GM21515 (cell line): ENCODE results near the gene FAM13B.
"Not testable (repeated sequence)": the region's sequence is repeated elsewhere in the genome, so short reads cannot be mapped to it uniquely, and the experiment has no call there.

Experiments used
- ATAC-seq: cut with Tn5 transposase; IDR thresholded peaks from one replicate; pipeline ENCODE4 v1.9.1; 2021; ENCODE audit not compliant: unreplicated experiment

Gene FAM13B

DNA sequence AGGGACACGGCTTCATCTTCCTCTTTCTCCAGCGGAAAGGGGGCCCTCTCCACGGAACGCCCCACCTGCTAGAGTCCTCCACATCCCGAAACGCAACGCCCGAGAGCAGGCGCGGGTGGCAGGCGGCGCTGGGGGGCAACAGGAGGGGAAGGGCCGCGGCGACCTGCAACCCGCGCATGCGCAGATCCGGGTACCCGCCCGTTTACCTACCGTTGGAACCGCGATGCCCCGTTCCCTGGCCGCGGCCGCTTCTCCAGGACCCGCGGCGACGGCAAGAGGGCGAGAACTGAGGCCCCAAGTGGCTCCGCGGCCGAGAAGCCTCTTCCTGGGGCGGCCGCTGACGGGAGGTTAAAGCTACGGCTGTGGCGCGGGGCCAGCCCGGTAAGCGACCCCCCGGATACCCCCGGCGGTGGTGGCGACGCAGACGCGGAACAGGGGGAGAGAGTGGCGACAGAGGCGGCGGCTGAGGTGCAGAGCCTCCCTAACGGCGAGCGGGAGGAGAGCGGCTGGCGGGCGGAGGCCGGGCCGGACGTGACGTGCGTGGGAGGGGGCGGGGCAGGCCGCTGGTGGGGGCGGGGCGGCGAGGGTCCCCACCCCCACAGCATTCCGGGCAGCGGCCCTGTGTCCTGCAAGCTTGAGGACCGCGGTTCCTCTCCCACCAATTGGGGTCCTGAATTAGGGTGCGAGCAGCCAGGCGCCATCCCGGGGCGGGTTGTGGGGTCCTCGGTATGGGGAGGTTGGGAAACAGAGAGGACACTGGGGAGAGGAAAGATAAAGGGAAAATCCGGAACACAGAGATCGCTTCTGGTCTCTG, at the start of gene FAM13B:
Gene FAM13B, minus strand, starts transcription at position 508 of the 814 bp plus-strand sequence. CDS start 13,968 bp downstream, outside the sequence.
- ATAC-seq, result peak; percentile 41

DNA sequence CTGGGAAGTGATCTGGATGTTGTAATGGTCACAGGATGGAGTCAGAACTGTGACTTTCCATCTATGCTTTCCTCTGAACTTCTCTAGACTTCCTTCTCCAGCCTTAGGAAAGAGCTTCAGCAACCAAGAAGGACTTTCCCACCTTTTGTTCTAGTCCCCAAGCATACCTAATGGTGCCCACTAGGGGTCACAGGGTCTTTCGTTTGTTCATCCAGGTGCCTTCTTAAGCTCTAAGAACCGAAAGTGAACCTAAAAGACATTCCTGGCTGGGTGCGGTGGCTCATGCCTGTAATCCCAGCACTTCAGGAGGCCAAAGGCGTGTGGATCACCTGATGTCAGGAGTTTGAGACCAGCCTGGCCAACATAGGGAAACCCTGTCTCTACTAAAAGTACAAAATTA, 49.2 kb upstream of the FAM13B start:
- no peak for ATAC-seq

DNA sequence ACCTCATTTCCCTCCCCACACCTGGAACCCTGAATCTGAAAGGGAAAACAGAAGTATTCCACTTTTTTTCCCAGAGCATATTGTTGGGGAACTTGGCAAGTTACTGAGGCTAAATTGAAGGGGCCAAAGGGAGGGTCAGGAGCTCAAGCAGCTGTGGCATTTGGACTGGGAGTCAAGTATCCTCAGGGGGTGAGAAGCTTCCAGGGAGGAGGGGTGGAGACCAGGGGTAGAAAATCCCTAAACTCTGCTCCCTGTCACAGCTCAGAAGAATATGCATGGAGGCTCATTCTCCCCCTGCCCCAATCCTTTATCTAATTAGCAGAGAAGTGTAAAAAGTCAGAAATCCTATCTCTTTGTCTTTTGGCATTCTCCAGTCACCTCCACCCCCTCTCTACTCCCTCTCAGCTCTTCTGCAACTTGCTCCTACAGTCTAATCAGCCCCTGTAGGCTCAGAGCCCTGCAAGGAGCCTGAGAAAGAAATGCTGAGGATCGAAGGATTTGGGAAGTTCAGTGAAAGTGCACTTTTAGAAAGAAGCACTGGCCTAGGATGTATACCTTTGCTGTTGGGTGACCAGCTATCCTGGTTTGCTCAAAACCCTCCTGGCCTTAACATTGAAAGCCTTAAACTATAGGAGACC, 45.2 kb upstream of the FAM13B start:
- no peak for ATAC-seq

DNA sequence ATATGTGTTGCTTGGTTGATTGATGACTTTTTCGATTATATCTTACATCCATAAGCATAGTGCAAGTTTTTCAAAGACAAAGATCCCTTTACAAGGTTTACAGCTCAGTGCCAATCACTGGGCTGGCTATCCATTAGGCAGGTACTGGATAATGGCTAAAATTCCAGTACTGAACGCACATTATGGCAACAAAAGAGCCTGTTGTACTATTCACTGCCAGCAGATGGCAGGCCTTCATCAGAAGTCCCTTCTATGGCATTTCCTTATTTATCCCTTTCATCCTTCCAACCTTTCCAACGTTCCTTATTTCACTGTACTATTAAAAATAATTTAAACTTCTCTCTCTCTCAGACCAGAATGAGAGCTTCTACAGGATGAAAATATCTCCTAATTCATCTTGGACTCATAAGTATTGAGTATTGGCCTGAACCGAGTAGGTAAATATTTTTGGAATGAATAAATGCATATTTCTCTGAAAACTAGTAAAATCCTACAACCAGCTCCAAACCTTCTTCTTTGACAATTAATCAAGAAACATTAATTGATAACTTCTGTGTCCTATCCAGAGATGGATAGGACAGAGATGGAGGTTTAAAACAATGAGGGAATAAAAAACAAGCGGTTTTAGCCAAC, 44.3 kb upstream of the FAM13B start:
- no peak for ATAC-seq

DNA sequence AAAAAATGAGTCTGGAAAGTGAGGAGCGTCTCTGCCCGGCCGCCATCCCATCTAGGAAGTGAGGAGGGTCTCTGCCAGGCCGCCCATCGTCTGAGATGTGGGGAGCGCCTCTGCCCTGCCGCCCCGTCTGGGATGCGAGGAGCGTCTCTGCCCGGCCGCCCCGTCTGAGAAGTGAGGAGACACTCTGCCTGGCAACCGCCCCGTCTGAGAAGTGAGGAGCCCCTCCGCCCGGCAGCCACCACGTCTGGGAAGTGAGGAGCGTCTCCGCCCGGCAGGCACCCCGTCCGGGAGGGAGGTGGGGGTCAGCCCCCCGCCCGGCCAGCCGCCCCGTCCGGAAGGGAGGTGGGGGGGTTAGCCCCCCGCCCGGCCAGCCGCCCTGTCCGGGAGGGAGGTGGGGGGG, 37.1 kb upstream of the FAM13B start:
- not testable (repeated sequence) for ATAC-seq

DNA sequence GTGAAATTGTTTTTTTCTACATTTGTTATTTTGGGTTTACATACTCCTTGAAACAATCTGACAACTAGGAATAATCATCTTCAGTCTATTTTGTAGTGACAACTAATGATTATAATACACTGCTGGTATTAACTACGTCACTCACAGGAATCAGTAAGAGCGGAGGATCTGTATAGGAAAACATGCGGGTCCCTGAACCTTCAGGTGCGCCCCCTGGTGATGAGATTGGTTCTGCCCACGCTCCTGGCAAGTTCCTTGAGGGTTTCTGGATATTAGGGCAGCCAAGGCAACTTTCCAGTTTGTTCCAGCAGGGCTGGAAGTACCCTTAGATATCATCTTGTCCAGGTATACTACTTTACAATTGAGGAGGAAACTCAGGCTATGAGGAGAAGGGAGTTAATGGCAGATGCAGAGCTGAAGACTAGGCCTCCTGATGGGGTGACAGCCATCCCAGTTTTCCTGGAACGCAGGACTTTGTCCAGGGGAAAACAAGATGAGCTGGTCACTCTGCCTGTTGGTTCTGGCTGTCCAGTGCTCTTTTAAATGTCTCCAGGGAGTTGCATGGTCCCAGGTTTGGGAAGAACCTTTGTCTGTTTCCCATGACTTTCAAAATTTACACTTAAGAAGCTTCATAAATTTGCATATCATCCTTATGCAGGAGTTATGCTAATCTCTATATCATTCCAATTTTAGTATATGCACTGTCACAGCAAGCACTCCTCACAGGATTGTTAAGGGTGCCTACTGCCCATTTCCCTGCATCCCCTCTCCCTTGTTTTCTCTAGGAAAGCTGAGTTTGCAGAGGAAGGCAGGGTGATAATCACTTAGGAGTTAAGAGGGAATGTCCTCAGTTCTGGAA, 36.1 kb upstream of the FAM13B start:
- no peak for ATAC-seq

DNA sequence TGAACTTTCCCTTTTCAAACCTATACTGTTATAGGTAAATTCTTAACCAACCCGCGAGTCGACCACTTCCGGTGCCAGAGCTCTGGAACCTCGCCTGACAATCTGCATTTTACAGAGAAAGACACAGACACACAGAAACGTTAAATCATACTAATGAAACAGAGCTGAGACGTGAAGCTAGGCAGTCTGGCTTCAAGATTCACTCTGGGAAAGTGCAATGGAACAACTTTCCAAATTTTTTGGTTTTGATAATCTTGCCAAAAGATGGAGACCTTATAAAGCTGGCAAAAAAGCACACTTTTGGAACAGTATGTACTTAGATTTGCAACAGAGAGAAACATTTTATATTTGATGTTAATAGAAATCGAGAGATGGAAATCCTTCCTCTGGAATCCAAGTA, 35.1 kb upstream of the FAM13B start:
- no peak for ATAC-seq

DNA sequence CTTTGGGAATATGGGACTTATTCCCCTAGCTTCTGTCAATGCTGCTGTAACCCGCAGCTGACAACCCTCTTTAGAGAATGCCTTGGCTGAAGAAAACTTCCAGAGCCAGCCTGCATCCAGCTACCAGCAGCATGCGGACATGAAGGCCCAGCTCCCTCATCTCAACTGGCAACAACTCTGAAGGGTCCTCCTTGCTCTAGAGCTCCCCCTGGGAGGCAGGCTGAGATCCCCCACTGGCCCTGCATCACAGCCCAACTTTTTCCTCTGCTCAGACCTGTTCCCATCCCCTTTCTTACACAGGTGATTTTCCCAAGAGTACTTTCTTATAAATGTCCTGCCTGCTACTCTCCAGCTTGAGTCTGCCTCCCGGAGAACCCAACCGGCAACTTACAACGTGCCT, 32.2 kb upstream of the FAM13B start:
- no peak for ATAC-seq

DNA sequence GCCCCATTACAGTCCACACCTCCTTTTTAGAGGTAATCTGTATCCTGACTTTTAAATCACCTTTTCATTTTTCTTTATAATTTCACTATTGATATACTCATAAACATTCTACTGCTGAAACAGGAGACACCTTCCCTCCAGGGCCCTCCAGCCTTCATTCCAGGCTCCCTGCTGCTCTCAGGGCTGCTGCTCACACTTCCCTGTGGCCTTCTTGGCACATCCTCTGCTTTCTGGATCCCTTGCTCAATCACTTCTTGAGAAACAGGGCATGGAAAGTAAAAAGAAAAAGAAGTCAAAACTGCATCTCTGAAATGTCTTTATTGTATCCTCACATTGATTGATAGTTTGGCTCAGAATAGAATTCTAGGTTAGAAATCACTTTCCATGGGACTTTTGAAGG, 31.6 kb upstream of the FAM13B start:
- no peak for ATAC-seq

DNA sequence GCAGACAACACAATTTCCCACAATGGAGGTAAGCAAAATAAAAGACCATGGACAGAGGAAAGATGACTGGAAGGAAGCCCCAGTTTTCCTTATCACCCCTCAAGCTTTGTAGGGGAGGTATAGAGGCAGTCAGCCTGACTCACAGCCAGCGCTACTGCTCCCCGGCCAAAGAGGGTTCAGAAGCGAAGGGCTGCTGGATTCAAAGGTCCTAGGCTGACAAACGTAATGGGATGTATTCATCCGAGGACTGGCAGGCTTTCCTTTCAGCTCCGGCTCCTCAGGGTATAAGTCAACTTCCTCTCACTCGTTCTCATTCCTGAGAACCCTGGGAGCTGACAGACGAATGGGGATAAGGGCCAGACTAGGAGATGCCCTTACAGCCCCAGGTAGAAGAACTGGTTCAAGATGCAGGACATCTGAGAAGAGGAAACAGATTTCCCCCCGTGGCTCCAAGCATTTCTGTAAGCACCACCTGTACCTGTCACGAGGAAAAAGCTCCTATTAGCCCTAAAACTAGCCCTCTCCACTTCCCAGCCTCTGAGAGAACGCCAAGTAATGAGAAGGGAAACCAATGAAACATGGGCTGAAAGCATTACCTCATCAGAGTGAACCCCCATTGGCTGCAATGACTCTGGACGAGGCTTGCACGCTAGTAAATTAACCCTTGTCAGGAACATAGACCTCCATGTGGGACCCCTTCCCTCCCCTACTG, 22.1 kb upstream of the FAM13B start:
- no peak for ATAC-seq

DNA sequence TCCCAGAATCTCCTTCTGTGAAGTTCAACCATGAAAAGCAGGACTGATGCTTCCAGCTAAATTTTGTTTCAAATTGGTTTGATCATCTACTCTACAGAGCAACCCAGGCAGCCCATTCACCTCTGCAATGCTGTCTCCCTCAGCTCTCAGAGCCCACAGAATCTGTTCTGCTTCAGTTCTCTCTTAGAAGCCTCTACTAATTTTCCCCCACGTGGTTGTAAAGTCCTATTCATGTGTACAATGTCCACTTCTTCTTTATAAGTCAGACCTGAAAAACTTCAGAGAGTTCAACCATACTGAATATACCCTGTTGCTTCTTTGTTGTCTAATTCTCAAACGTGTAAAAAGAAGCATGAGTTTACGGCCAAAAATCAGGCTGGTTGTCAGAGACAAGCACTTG, 21.3 kb upstream of the FAM13B start:
- ATAC-seq, result no peak

DNA sequence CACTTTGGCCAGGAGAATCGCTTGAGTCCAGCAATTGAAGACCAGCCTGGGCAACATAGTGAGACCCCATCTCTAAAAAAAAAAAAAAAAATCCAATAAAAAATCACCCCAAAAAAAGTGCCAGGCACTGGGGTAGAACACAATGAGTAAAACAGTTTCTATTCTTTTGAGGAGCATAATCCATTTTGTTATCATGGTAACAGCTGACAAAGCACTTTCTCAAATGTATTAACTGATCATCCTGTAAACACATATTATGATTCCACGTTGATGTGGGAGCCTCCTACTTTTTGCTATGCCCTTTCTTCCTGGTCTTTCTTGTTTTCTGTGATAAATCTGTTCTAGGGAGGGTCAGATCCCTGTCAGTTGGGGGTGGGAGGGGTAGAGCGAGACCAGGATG, 20.7 kb upstream of the FAM13B start:
- no peak for ATAC-seq

DNA sequence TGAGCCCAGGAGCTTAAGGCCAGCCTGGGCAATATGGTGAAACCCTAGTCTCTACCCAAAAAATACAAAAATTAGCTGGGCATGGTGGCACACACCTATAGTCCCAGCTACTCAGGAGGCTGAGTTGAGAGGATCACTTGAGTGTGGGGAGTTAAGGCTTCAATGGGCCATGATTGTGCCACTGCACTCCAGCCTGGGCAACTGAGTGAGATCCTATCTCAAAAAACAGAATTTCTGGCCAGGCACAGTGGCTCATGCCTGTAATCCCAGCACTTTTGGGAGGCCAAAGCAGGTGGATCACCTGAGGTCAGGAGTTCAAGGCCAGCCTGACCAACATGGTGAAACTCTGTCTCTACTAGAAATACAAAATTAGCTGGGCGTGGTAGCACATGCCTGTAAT, 19.8 kb upstream of the FAM13B start:
- ATAC-seq, result not testable (repeated sequence)

DNA sequence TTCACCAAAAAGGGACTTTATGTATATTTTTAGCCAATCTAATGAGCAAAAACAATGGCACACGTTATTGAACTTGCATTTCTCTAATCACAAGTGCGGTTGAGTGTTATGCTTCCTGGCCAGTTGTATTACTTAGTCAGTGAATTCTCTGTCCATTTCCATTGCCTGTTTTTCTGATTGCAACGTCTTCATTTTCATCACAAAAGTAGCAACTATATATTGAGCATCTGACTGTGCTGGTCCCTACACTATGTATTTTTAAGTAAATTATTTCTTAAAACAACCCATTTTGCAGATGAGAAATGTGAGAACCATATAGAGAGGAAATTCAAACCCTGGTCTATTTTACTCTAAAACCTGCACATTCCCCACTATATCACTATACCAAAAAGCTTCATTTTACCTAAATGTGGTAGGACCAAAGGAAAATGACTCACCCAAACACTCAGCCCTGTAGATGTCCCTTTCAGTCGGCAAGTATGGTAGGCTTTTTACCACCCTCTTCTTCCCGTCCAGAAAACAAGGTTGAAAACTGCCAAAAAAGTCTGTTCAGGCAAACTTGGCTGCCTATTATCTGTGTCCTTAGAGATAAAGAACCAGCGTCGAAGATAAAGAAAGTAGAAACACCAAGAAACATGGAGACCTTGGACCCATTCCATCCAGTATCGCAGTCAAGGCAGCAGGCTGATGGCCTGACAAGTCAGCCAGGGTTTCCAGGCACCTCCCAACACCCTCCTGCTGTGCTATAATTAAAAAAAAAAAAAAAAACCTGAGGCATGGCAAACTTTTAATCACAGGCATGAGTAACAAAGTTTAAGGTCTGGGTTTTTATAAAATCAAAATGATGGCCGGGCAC, 18.8 kb upstream of the FAM13B start:
- ATAC-seq, result no peak

DNA sequence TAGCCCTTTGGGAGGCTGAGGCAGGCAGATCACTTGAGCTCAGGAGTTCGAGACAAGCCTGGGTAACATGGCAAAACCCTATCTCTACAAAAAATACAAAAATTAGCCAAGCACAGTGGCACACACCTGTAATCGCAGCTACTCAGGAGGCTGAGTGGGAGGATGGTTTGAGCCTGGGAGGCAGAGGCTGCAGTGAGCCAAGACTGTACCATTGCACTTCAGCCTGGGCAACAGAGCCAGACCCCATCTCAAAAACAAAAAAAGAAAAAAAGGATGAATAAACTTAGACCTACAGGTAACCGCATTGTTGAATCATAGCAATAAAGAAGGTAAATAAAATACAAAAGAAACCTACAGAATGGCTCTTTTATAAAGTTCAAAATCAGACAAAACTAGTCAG, 12.4 kb upstream of the FAM13B start:
- not testable (repeated sequence) for ATAC-seq

DNA sequence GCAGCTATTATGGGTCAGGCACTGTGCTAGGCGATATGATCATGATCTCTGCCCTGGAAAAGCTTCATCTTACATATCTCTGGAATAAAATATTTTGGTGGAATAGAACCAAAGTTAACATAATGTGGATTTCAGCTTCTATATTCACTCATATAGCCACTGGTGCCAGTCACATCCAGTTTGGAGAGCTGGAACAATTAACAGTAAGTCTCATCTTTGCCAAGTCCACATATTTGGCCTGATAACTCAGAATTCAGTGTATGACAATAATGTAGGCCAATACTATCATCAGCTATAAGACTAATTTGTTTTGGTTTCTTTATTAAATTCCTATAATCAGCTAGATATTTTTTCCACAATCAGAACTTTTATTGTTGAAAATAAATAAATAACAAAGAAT, 5.9 kb upstream of the FAM13B start:
- ATAC-seq, result no peak

DNA sequence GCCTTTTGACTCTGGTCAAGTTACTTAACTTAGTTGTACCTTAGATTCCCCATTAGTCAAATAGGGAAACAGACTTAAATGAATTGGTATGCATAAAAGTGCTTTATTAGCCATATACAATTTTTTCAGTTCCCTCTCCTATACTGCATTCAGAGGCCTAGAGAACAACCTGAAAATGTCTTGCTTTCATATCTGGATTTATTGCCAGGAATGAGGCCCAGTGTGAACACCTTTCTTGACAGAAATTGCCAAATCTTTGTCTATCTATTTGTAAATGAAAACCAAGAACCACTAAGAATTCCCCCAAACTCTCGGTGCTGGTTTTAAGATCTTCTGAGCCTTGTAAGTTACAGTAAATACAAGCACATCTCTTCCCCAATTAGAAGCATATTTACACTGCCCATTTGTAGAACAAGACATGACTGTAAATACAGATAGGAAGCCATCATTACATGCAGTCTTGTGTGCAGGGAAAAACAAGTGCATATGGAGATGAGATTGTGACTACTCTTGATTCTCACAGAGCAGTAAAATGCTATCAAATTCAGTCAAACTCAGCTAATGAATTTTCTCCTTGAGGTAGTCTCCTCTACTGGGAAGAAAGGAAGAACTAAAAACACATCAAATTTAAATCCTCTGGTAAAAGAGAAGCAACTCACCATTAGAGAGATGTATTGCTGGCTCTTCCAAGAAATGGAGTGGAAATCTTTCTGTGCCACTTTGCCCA, 5.2 kb upstream of the FAM13B start:
- no peak for ATAC-seq

DNA sequence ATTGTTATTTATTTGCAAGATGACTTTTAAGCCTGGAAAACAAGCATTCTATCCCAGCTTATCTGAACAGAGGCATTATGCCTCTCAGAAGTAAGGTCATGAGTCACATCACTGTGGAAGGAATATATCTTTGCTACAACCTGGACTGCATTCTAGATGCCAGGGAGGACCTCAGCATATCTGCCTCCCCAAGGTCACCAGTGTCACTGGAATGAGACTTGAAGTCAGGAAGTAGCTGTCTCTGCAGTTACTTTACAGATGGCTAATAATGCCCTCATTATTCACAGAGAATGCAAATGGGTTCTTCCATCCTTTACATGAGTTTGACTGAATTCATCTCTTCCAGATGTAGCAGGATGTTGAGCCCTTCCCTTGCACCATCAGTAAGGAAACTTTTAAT, 4.4 kb upstream of the FAM13B start:
- ATAC-seq, result no peak
